GM18499 (cell line): ENCODE data around the gene DCTD.

Experiments
- ATAC-seq: cut with Tn5 transposase; IDR thresholded peaks from one replicate; pipeline ENCODE4 v1.9.1; 2021; ENCODE audit warnings: moderate number of reproducible peaks; ENCODE audit not compliant: insufficient read depth, unreplicated experiment

Gene DCTD

GRCh38 chr4:182847576-182848450 lies 69.4 kb downstream of the DCTD start:
- ATAC-seq, result no peak

DNA sequence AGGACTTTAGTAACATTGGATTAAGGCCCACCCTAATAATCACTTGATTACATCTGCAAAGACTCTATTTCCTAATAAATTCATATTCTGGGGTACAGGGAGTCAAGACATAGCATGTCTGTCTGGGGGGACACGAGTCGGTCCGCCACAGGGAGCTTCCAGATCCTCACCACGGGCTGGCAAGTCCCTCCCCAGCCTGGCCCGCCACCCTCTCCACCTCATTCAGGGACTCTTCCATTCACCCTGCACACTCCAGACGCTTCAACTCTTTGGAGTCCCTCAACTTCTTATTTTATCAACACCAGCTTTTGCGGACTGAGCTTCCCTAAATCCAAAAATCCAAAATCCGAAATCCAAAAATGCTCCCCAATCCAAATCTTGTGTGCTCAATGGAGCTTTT lies 71.2 kb downstream of the DCTD start:
- ATAC-seq, result no peak

DNA sequence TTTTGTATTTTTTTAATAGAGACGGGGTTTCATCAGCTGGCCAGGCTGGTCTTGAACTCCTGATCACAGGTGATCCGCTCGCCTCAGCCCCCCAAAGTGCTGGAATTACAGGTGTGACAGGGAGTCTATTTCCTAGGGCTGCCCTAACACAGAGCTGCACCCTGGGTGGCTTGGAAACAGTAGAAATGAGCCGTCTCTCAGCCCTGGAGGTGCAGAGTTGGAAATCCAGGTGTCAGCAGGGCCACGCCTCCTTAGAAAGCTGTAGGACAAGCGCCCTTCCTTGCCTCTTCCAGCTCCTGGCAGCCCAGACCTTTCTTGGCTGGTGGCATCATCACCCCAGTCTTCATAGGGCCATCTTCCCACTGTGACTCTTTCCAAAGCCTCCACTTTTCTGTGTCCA lies 71.6 kb downstream of the DCTD start:
- no peak for ATAC-seq

GRCh38 chr4:182843808-182844325 lies 73.3 kb downstream of the DCTD start:
- no peak for ATAC-seq

DNA sequence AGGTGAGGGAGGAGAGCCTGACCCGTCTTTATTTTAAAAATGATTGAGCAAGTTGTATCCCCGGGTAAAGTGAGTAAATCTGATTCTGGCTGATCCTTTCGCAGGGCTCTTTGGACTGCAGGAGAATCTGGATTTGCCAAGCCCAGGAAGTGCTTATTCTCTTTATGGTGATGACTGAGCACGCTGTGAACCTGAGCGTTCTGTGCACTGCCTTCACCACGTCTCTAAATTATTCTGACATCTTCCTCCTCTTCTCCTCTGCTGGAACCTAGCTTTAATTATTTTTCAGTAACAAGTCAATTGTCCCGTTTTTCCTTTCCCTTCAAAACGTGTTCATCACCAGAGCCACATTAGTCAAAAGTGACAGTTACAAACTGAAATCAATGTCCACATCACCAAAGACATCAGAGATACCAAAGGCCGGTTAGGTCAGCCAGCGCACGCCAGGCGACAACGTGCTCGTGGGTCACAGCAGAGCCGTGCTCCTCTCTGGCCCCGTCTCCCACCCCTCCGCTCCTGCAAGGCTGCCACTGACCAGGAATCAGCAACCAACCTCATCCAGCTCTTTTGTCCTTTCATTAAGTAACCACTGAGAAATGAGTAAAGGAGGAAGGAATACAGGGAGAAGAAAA lies 74.3 kb downstream of the DCTD start:
- no peak for ATAC-seq

DNA sequence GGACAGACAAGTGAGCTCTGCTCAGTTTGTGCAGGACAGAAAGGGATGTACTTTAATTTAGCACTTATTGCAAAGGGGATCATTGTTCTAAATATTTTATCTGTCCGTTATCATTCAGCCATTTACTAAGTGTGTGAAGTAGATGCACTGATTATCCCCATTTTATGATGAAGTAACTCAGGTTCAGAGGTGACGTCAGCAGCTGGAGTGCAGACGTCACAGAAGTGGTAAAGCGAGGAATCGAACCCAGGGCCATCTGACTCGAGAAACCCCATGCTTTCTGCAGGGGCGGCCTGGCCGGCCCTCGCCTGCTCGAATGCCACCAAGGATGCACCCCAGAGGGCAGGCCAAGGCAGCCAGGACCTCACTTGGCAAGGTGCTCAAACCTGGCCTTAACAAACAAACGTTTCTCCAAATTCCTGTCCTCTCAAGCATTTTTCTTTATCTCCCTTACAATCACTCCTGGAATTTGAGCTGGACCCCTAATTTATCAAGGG lies 75.0 kb downstream of the DCTD start:
- no peak for ATAC-seq

DNA sequence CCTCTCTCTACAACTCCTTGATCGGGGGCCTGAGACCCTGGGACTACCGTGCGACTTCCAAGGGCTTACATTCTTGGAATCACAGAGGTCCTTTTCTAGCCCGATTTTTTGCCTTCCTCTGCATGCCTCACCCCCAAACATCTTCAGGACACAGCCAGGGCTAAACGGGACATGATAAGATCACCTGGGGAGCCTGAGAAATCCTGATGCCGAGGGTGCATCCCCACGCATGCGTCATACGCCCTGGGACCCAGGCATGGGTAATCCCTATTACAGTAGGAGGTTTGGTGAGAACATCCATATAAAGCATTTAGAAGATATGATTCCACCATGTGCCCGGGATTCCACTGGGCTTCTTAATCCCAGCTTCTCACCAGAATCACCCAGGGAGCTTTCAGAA lies 77.1 kb downstream of the DCTD start:
- ATAC-seq, result no peak
